Stomach (tissue), 4 donors: ENCODE measurements around the gene XRCC4.

Experiments
- CTCF ChIP-seq, 7 experiments: fragments of 450-650 bp in 4 of 7; fragments of 200-600 bp in 3 of 7; sonication (generic) in 3 of 7; IDR thresholded peaks; one replicate each; pipeline ENCODE4 v1.5.1; 2016 to 2019; ENCODE audit warnings: antibody characterized with exemption in 7 of 7, control low read depth in 2 of 7, mild to moderate bottlenecking in 1 of 7
- EP300 ChIP-seq: sonication (generic); formaldehyde crosslinking; IDR thresholded peaks from one replicate; pipeline ENCODE4 v1.6.1; 2017; ENCODE audit warnings: antibody characterized with exemption
- POLR2A ChIP-seq, 4 donors: fragments of 450-650 bp; IDR thresholded peaks; one replicate each; pipeline ENCODE4 v1.6.1; 2016; ENCODE audit warnings: antibody characterized with exemption in 4 of 4, control low read depth in 2 of 4, mild to moderate bottlenecking in 1 of 4, moderate library complexity in 1 of 4
- POLR2AphosphoS5 ChIP-seq, 3 donors: sonication (generic); formaldehyde crosslinking; IDR thresholded peaks; one replicate each; pipeline ENCODE4 v1.6.1; 2016; ENCODE audit warnings: antibody characterized with exemption in 3 of 3

- TF ChIP-seq CTCF (IDR thresholded peaks at IDR 0.05) = no peak
- TF ChIP-seq EP300 = no peak
- no peak for TF ChIP-seq POLR2AphosphoS5 (IDR thresholded peaks at IDR 0.05)
- no peak for TF ChIP-seq POLR2A (IDR thresholded peaks at IDR 0.05)
Observed at GRCh38 chr5:83082750-83083149, 5.4 kb downstream of the XRCC4 start.
